RWPE2 (cell line): ENCODE measurements around the gene FGFBP2.

ENCODE experiments used
- ATAC-seq: fragments of 200-7000 bp; cut with Tn5 transposase; 3 replicates; pipeline ENCODE4 v1.9.1; 2021; ENCODE audit warnings: low read depth
- DNase-seq: peaks from one replicate; pipeline ENCODE4 v3.0.0-alpha.2; 2020; ENCODE audit warnings: low spot score
- H3K27ac ChIP-seq: fragments of 450-650 bp; 2 replicates; pipeline ENCODE4 v1.5.1; 2017; ENCODE audit warnings: mild to moderate bottlenecking; ENCODE audit not compliant: poor library complexity, severe bottlenecking
- H3K27me3 ChIP-seq: fragments of 250-450 bp; sonication (Bioruptor Pico); 2 replicates; pipeline ENCODE4 v1.5.1; 2021; ENCODE audit warnings: mild to moderate bottlenecking, moderate library complexity; ENCODE audit not compliant: insufficient read depth, poor library complexity, severe bottlenecking
- H3K36me3 ChIP-seq: fragments of 250-450 bp; sonication (Bioruptor Pico); 2 replicates; pipeline ENCODE4 v1.5.1; 2020; ENCODE audit warnings: low read depth, mild to moderate bottlenecking, moderate library complexity
- H3K4me1 ChIP-seq: fragments of 250-450 bp; sonication (Bioruptor Pico); 2 replicates; pipeline ENCODE4 v1.5.1; 2021; ENCODE audit warnings: mild to moderate bottlenecking, moderate library complexity; ENCODE audit not compliant: insufficient read depth, poor library complexity, severe bottlenecking
- H3K4me3 ChIP-seq: fragments of 250-450 bp; sonication (Bioruptor Pico); 2 replicates; pipeline ENCODE4 v1.5.1; 2021; ENCODE audit warnings: mild to moderate bottlenecking, moderate library complexity; ENCODE audit not compliant: severe bottlenecking
- H3K9me3 ChIP-seq: fragments of 250-450 bp; sonication (Bioruptor Pico); 2 replicates; pipeline ENCODE4 v1.5.1; 2021; ENCODE audit warnings: mild to moderate bottlenecking, moderate library complexity; ENCODE audit not compliant: severe bottlenecking
- CTCF ChIP-seq: fragments of 450-650 bp; IDR thresholded peaks from one replicate; pipeline ENCODE4 v1.5.1; 2017; ENCODE audit warnings: mild to moderate bottlenecking, moderate library complexity; ENCODE audit not compliant: poor library complexity, severe bottlenecking

Gene FGFBP2

GRCh38 chr4:15914291-15914690 lies 48.7 kb downstream of the FGFBP2 start:
- DNase-seq (no peak), ATAC-seq (peak; percentile 5; the same call in 1 of the 3 replicates)
- no peaks in the 10 kb centered on the region for H3K36me3 ChIP-seq
- no peaks in the 10 kb centered on the region for H3K9me3 ChIP-seq
- TF ChIP-seq CTCF, result no peak
- peaks cover 48% of the 10 kb centered on the region for H3K4me1 ChIP-seq
- no peak overlapping the region for H3K4me3 ChIP-seq
- H3K27me3 ChIP-seq, result no peaks in the 10 kb centered on the region
- H3K27ac ChIP-seq, result peak overlapping the region; percentile 98

- H3K9me3 ChIP-seq, result no peaks in the 10 kb centered on the region
- H3K4me3 ChIP-seq, result no peak overlapping the region
- H3K27ac ChIP-seq, result peak overlapping the region; percentile 98
- no peaks in the 10 kb centered on the region for H3K36me3 ChIP-seq
- H3K27me3 ChIP-seq, result no peaks in the 10 kb centered on the region
- ATAC-seq, result peak; percentile 93
- TF ChIP-seq CTCF, result no peak
- no peak for DNase-seq
- H3K4me1 ChIP-seq, result peaks cover 41% of the 10 kb centered on the region
These were observed 49.4 kb downstream of the FGFBP2 start for GRCh38 chr4:15913631-15913970.

- Histone ChIP-seq H3K9me3 (no peaks in the 10 kb centered on the region), H3K36me3 (no peaks in the 10 kb centered on the region), H3K4me3 (no peak overlapping the region), H3K27ac (peak overlapping the region; percentile 98), H3K4me1 (peaks cover 36% of the 10 kb centered on the region), H3K27me3 (no peaks in the 10 kb centered on the region)
- ATAC-seq, result peak; percentile 8
- no peak for TF ChIP-seq CTCF
- DNase-seq, result no peak
These were observed 49.9 kb downstream of the FGFBP2 start for GRCh38 chr4:15912961-15913630.

GRCh38 chr4:15912236-15912635 lies 50.7 kb downstream of the FGFBP2 start:
- DNase-seq (no peak), ATAC-seq (no peak)
- Histone ChIP-seq H3K36me3 (no peaks in the 10 kb centered on the region), H3K4me3 (no peak overlapping the region), H3K9me3 (no peaks in the 10 kb centered on the region), H3K27me3 (no peaks in the 10 kb centered on the region), H3K4me1 (peaks cover 33% of the 10 kb centered on the region), H3K27ac (peak overlapping the region; percentile 98)
- TF ChIP-seq CTCF, result no peak
